ENCODE measurements around the gene HRC.

DNA sequence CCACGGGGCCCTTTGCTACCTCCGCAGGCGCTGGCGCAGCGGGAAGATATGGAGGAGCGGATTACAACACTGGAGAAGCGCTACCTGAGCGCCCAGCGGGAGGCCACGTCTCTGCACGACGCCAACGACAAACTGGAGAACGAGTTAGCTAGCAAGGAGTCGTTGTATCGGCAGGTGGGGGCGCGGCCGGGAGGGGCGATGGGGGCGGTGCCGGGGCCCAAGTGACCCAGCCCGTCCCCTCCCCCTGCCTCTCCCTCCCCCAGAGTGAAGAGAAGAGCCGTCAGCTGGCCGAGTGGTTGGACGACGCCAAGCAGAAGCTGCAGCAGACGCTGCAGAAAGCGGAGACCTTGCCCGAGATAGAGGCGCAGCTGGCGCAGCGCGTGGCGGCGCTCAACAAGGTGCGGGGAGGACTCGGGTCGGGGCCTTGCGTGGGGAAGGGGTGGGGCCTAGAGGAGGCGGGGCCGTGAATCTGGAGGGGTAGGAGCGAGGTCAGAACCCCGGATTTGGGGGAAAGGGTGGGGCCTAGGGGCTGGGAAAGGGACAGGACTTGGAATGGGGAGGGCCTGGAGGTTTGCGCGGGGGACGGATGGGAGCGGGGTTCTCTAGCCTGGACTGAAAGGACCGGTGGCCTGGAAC is 22.1 kb downstream of the HRC start:
- no peak for TF ChIP-seq EP300 (IDR thresholded peaks at IDR 0.05; ENCODE audit: borderline replicate concordance in 1 of 2, low read depth in 2 of 2, low read length in 2 of 2)
- TF ChIP-seq, protein P1, sequence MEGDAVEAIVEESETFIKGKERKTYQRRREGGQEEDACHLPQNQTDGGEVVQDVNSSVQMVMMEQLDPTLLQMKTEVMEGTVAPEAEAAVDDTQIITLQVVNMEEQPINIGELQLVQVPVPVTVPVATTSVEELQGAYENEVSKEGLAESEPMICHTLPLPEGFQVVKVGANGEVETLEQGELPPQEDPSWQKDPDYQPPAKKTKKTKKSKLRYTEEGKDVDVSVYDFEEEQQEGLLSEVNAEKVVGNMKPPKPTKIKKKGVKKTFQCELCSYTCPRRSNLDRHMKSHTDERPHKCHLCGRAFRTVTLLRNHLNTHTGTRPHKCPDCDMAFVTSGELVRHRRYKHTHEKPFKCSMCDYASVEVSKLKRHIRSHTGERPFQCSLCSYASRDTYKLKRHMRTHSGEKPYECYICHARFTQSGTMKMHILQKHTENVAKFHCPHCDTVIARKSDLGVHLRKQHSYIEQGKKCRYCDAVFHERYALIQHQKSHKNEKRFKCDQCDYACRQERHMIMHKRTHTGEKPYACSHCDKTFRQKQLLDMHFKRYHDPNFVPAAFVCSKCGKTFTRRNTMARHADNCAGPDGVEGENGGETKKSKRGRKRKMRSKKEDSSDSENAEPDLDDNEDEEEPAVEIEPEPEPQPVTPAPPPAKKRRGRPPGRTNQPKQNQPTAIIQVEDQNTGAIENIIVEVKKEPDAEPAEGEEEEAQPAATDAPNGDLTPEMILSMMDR (IDR thresholded peaks at IDR 0.05; ENCODE audit: control extremely low read depth in 1 of 3, insufficient read depth in 1 of 3, low read depth in 1 of 3, low read length in 3 of 3): no peak

All from H1 (cell line).